ENCODE measurements around the gene LTO1. TPM values are rescaled to one million over a fixed set of nuclear protein-coding genes. Genes with fewer than 3 reads are reported as not detected.

The LTO1 gene
- total RNA-seq, 4 donors from 2014 or later: 16.5 to 29.2 (median 19.3) TPM

GRCh38 chr11:69641681-69642548, 33.2 kb downstream of the LTO1 start:
- Histone ChIP-seq H3K27ac (peak overlapping the region; percentile 81 to 93 (median 86)), H3K4me1 (peaks cover 39 to 96% (median 55%) of the 10 kb centered on the region in 3 donors), H3K9me3 (no peaks in the 10 kb centered on the region), H3K36me3 (peaks cover 0 to 35% (median 5%) of the 10 kb centered on the region in 3 donors), H3K27me3 (peaks cover 0 to 50% (median 0%) of the 10 kb centered on the region in 4 donors), H3K4me3 (peak overlapping the region; percentile 81 to 85 (median 83))
- no peak for TF ChIP-seq POLR2A (IDR thresholded peaks at IDR 0.05)
- TF ChIP-seq CTCF (IDR thresholded peaks at IDR 0.05): no peak
- no peak for DNase-seq
- intact Hi-C loops (cut with DNase I): loop anchor here (5.0 kb wide), 2 partner anchors 350 to 540 kb away; partner anchors contain the start of gene MYEOV
- 0 to 2% methylated on average over 13 to 35 of the region's 68 CpGs for WGBS, 2 donors

- 2% methylated on average over 9 to 18 of the region's 49 CpGs for WGBS, 2 donors
- no peak for DNase-seq
- H3K4me3 ChIP-seq: peak within 1 kb of the TSS; percentile 81 to 85 (median 83)
These were observed 34.1 kb downstream of the LTO1 start, which contains the start of gene CCND1 for GRCh38 chr11:69640995-69641581. Gene CCND1 (plus strand): TSS chr11:69641156. CDS start chr11:69641314, 158 bp downstream.

GRCh38 chr11:69640260-69640994, 34.7 kb downstream of the LTO1 start:
- no peak for DNase-seq
- H3K27ac ChIP-seq: peak overlapping the region; percentile 81 to 93 (median 86)
- peak overlapping the region; percentile 81 to 85 (median 83) for H3K4me3 ChIP-seq
- intact Hi-C loops (cut with DNase I): loop anchor here (5.0 kb wide), 2 partner anchors 348 to 538 kb away; partner anchors contain the start of gene MYEOV
- WGBS, 2 donors: 1 to 2% methylated on average over 22 to 31 of the region's 43 CpGs
- peaks cover 0 to 63% (median 0%) of the 10 kb centered on the region in 4 donors for H3K27me3 ChIP-seq
- H3K36me3 ChIP-seq: peaks cover 0 to 20% (median 5%) of the 10 kb centered on the region in 3 donors
- TF ChIP-seq CTCF (IDR thresholded peaks at IDR 0.05) (no peak), POLR2A (IDR thresholded peaks at IDR 0.05) (no peak)
- peaks cover 49 to 95% (median 63%) of the 10 kb centered on the region in 3 donors for H3K4me1 ChIP-seq
- no peaks in the 10 kb centered on the region for H3K9me3 ChIP-seq

More at GRCh38 chr11:69640995-69641581, 34.1 kb downstream of the LTO1 start, which contains the start of gene CCND1:
- H3K36me3 ChIP-seq: peaks cover 0 to 26% (median 5%) of the 10 kb centered on the region in 3 donors
- TF ChIP-seq POLR2A (IDR thresholded peaks at IDR 0.05) (peak in 2 of 4 donors; percentile 71 to 76), CTCF (IDR thresholded peaks at IDR 0.05) (peak in 2 of 6 experiments; percentile 8 to 9)
- H3K27ac ChIP-seq: peak within 1 kb of the TSS; percentile 81 to 93 (median 86)
- no peaks in the 10 kb centered on the region for H3K9me3 ChIP-seq
- peaks cover 0 to 58% (median 0%) of the 10 kb centered on the region in 4 donors for H3K27me3 ChIP-seq
- intact Hi-C loops (cut with DNase I): loop anchor here (5.0 kb wide), 2 partner anchors 349 to 539 kb away; partner anchors contain the start of gene MYEOV
- H3K4me1 ChIP-seq: peaks cover 47 to 98% (median 63%) of the 10 kb centered on the region in 3 donors

- H3K27ac ChIP-seq: peak overlapping the region in 3 of 4 donors; percentile 84 to 93 (median 89)
- WGBS, 2 donors: 2 to 8% methylated on average over 9 of the region's 9 CpGs
- no peak for DNase-seq
- H3K36me3 ChIP-seq: peaks cover 0 to 14% (median 5%) of the 10 kb centered on the region in 3 donors
- TF ChIP-seq POLR2A (IDR thresholded peaks at IDR 0.05): no peak
- TF ChIP-seq CTCF (IDR thresholded peaks at IDR 0.05): no peak
- H3K4me3 ChIP-seq: peak overlapping the region; percentile 81 to 85 (median 83)
- no peaks in the 10 kb centered on the region for H3K9me3 ChIP-seq
- H3K27me3 ChIP-seq: peaks cover 0 to 63% (median 0%) of the 10 kb centered on the region in 4 donors
- peaks cover 47 to 89% (median 63%) of the 10 kb centered on the region in 3 donors for H3K4me1 ChIP-seq
- intact Hi-C loops (cut with DNase I): loop anchor here (5.0 kb wide), 2 partner anchors 348 to 538 kb away; partner anchors contain the start of gene MYEOV
These were observed 35.3 kb downstream of the LTO1 start for GRCh38 chr11:69639831-69640230.

Measured in esophagus squamous epithelium (tissue), 5 donors.